ENCODE data around the gene ZBTB7C. TPM values are rescaled to one million over a fixed set of nuclear protein-coding genes. Genes with fewer than 3 reads are reported as not detected.

The ZBTB7C gene
- total RNA-seq, 3 donors from 2014 or later (not counting 1 experiment from before 2014, with no cell fraction given): 0.07 TPM; not detected in 2

DNA sequence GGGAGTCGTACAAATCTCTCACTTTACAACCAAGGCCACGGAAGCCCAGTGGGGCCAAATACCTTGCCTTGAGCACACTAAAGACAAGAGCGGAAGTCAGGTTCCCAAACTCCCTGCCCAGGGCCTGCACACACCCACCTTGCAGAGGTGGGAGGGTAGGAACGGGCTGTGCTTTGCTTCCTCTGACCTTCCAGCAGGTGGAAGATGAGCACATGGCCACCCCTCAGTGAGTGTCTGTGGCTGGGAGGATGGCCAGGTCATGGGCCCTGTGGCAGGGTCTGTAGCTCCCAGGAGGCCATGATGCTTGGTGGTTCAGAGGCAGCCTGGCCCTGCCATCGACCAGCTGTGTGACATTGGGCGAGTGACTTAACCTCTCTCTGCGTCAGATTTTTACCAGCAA lies 218.2 kb downstream of the ZBTB7C start:
- Histone ChIP-seq H3K9me3 (ENCODE audit: control insufficient read depth, insufficient read depth, low read length) (no peaks in the 10 kb centered on the region), H3K27me3 (ENCODE audit: control insufficient read depth, insufficient read depth, low read length) (no peaks in the 10 kb centered on the region), H3K27ac (ENCODE audit: low read length) (no peak overlapping the region), H3K4me1 (ENCODE audit: control insufficient read depth, insufficient read depth, low read length) (no peaks in the 10 kb centered on the region), H3K36me3 (ENCODE audit: control insufficient read depth, insufficient read depth, low read length) (no peaks in the 10 kb centered on the region), H3K4me3 (ENCODE audit: low read length) (no peak overlapping the region)
- ATAC-seq: no peak
- DNase-seq: no peak
- intact Hi-C loops (cut with micrococcal nuclease): no loop called here
- TF ChIP-seq, protein P1, sequence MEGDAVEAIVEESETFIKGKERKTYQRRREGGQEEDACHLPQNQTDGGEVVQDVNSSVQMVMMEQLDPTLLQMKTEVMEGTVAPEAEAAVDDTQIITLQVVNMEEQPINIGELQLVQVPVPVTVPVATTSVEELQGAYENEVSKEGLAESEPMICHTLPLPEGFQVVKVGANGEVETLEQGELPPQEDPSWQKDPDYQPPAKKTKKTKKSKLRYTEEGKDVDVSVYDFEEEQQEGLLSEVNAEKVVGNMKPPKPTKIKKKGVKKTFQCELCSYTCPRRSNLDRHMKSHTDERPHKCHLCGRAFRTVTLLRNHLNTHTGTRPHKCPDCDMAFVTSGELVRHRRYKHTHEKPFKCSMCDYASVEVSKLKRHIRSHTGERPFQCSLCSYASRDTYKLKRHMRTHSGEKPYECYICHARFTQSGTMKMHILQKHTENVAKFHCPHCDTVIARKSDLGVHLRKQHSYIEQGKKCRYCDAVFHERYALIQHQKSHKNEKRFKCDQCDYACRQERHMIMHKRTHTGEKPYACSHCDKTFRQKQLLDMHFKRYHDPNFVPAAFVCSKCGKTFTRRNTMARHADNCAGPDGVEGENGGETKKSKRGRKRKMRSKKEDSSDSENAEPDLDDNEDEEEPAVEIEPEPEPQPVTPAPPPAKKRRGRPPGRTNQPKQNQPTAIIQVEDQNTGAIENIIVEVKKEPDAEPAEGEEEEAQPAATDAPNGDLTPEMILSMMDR (IDR thresholded peaks at IDR 0.05): no peak
- no peaks in the 10 kb centered on the region for H3K36me3 Mint-ChIP-seq
- WGBS (ENCODE audit: insufficient coverage): 87% methylated on average over 7 of the region's 7 CpGs
- no peak overlapping the region for H3K27ac Mint-ChIP-seq
- no peaks in the 10 kb centered on the region for H3K9me3 Mint-ChIP-seq
- H3K4me3 Mint-ChIP-seq: no peak overlapping the region
- peaks cover 0 to 7% of the 10 kb centered on the region in 2 donors for H3K27me3 Mint-ChIP-seq (ENCODE audit: low read depth in 2 of 2)
- no peaks in the 10 kb centered on the region for H3K4me1 Mint-ChIP-seq

DNA sequence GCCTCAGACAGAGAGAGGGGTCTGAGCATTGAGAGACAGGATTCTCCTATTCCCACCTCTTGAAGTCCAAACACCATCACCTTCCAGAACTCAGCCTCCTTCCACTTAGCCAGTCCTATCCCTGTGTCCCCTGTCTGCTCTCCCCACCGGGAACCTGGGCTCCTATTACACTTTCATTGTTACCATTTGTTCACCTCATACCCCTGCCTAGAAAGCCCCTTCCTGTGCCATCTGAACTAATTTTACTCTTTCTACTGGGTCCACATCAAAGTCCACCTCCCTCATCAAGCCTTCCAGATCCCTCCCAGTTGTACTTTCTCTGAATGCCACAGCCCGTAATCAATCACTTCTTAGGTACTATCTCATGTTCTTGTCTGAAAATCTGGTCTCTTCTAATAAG lies 220.6 kb downstream of the ZBTB7C start:
- no peak overlapping the region for H3K27ac Mint-ChIP-seq
- H3K9me3 ChIP-seq (ENCODE audit: control insufficient read depth, insufficient read depth, low read length): no peaks in the 10 kb centered on the region
- no peaks in the 10 kb centered on the region for H3K4me1 ChIP-seq (ENCODE audit: control insufficient read depth, insufficient read depth, low read length)
- no peaks in the 10 kb centered on the region for H3K36me3 ChIP-seq (ENCODE audit: control insufficient read depth, insufficient read depth, low read length)
- no peak overlapping the region for H3K4me3 Mint-ChIP-seq
- 86% methylated on average over 2 of the region's 2 CpGs for WGBS (ENCODE audit: insufficient coverage)
- intact Hi-C loops (cut with micrococcal nuclease): no loop called here
- no peaks in the 10 kb centered on the region for H3K9me3 Mint-ChIP-seq
- no peak for DNase-seq
- no peak for ATAC-seq
- TF ChIP-seq, protein P1 (IDR thresholded peaks at IDR 0.05): no peak
- H3K27ac ChIP-seq (ENCODE audit: low read length): no peak overlapping the region
- peaks cover 6 to 19% of the 10 kb centered on the region in 2 donors for H3K27me3 Mint-ChIP-seq (ENCODE audit: low read depth in 2 of 2)
- no peaks in the 10 kb centered on the region for H3K4me1 Mint-ChIP-seq
- H3K36me3 Mint-ChIP-seq: no peaks in the 10 kb centered on the region
- no peaks in the 10 kb centered on the region for H3K27me3 ChIP-seq (ENCODE audit: control insufficient read depth, insufficient read depth, low read length)
- no peak overlapping the region for H3K4me3 ChIP-seq (ENCODE audit: low read length)

DNA sequence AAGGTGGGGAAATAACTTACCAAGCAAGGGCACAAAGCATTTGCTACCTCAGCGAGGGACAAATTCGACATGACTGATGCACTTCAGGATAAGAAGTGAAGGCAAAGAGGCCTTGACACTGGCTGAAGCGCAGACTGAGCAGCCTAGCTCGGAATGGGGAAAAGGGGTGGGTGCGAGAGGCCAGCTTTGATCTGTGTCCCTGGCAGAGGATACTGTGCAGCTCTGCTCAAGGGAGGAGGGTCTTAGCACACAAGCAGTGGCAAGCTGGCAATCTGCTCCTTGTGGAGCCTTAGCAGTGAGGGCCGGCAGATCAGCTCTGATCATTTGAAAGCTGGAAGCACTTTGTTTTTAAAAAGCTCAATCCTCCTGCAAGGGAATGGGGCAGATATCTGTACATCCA lies 222.3 kb downstream of the ZBTB7C start:
- no peak overlapping the region for H3K4me3 Mint-ChIP-seq
- H3K27me3 ChIP-seq (ENCODE audit: control insufficient read depth, insufficient read depth, low read length): no peaks in the 10 kb centered on the region

More for the DNA sequence above, 222.3 kb downstream of the ZBTB7C start:
- H3K9me3 ChIP-seq (ENCODE audit: control insufficient read depth, insufficient read depth, low read length): no peaks in the 10 kb centered on the region
- H3K27me3 Mint-ChIP-seq (ENCODE audit: low read depth in 2 of 2): peaks cover 6 to 26% of the 10 kb centered on the region in 2 donors
- 88% methylated on average over 6 of the region's 6 CpGs for WGBS (ENCODE audit: insufficient coverage)
- intact Hi-C loops (cut with micrococcal nuclease): no loop called here
- H3K27ac Mint-ChIP-seq: no peak overlapping the region
- H3K36me3 Mint-ChIP-seq: no peaks in the 10 kb centered on the region
- no peak overlapping the region for H3K4me3 ChIP-seq (ENCODE audit: low read length)
- TF ChIP-seq, protein P1 (IDR thresholded peaks at IDR 0.05): no peak
- H3K4me1 Mint-ChIP-seq: no peaks in the 10 kb centered on the region
- H3K9me3 Mint-ChIP-seq: no peaks in the 10 kb centered on the region
- DNase-seq (no peak), ATAC-seq (no peak)
- no peak overlapping the region for H3K27ac ChIP-seq (ENCODE audit: low read length)
- no peaks in the 10 kb centered on the region for H3K36me3 ChIP-seq (ENCODE audit: control insufficient read depth, insufficient read depth, low read length)
- no peaks in the 10 kb centered on the region for H3K4me1 ChIP-seq (ENCODE audit: control insufficient read depth, insufficient read depth, low read length)
